Fibroblast of skin of left biceps (primary cell): Measurements from ENCODE around the gene UBE2H.
A peak's percentile ranks its signal among the peaks of the same experiment; 100 is the strongest.
"Not testable (repeated sequence)": the region's sequence is repeated elsewhere in the genome, so short reads cannot be mapped to it uniquely, and the experiment has no call there.

Source experiments
- DNase-seq, 2 experiments: peaks; one replicate each; pipeline ENCODE4 v3.0.0-alpha.2; 2013; ENCODE audit warnings: low read depth in 2 of 2

Gene UBE2H

DNA sequence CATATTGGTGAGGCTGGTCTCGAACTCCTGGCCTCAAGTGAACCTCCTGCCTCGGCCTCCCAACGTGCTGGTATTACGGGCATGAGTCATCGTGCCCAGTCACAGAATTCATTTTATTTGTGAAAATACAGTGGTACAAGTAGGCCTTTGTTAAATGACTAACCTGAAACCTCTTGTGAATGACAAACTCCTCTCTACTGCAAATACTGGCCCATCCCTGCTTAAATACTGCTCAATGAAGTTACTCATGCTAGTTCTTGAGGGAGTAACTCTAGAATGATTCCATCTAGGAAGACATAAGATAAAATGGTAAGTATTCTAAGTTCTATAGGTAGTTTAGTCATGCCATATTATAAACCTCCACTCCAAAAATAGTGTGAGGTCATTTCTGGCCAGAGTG, 80.7 kb downstream of the UBE2H start:
- no peak for DNase-seq

DNA sequence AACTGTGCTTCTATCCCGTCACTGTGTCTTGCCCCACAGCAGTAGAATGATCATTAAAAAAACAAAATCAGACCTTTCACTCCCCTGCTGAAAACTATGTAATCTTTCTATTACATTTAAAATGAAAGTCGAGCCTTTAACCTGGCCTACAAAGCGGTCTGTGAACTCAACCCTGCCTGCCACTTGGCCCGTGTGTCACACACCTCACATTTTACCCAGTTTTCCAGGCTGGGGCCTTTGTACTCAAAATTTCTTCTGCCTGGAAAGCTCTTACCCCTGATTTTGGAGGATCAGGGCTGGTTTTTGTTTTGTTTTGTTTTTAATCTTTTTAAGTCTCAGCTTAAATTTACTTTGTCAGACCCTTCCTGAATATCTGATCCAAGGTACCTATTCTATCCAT, 82.1 kb downstream of the UBE2H start:
- DNase-seq = no peak

DNA sequence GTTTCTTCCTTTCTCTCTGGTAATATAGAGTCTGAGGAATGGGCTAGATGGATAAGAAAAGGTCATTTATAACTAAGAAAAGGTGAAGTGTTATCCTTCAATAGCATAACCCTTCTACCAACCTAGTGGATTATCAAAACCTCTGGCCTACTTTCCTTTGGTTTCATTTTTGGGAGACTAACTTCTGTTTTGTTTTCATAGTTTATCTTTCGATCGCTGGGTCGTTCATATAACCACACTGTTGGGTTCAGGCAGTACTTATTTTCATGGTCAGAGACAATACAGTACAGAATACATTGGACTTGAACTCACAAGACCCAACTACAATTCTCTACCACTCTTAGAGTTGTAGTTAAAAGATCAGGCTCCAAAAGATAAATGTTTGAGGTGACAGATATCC, 86.5 kb downstream of the UBE2H start:
- DNase-seq = no peak

DNA sequence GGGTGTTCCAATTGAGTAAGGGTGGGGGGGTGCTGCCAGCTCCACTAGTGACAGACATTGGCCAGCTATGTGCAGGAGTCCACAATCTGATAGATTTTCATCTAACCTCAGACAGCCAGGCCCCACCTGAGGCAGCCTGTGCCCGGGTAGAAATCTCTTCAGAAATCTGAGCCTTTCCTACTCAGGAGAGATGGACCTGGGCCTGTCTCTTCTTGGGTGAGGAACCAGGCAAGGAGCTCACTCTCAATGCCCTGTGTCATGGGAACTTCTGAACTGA, 86.9 kb downstream of the UBE2H start:
- DNase-seq = no peak

DNA sequence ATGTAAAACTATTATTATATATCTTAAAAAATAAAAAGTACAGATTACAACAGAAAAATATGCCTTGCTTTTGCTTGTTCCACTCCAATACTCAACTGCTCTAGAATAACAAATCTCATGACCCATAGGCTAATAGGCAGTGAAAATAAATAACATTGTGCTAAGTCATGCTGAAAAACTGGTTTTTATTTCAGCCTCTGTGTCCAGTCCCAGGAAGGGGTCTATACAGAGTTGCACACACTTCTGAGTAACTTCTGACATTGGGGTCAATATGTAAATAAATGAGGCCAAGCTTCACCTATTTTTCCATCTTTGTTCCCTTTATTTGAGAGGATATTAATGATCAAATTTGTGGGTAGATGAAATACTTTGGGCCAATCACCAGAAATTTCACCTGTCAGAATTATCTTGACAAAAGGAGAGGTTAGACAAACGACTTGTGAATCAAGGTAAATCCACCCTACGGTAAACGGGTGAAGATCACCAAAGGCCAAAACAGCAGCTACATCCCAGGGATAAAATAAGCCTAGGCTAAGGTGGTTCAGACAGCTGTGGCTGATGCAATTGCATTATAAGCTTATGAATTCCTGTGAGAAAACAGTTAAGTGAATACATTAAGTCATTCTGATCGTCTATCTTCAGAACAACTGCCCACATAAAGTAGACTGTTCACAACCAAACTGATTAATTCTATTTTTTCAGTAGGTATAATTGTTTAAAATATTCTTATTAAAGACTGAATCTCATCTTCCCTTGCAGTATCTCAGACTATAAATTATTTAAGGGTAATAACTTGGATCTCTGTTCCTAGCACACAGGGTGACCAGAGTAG, 87.5 kb downstream of the UBE2H start:
- no peak for DNase-seq

DNA sequence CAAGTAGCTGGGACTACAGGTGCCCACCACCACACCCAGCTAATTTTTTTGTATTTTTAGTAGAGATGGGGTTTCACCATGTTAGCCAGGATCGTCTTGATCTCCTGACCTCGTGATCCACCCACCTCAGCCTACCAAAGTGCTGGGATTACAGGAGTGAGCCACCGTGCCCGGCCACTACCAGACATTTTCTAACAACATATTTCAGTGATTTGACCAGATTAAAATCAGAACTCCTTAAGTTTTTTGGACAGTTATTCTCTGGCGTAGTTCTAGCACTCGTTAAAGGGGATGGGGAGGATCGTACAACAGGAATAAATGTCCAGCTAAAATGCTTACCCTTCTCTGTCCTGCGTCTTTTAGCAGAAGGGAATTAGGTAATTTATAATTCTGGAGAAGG, 88.1 kb downstream of the UBE2H start:
- DNase-seq = not testable (repeated sequence)

DNA sequence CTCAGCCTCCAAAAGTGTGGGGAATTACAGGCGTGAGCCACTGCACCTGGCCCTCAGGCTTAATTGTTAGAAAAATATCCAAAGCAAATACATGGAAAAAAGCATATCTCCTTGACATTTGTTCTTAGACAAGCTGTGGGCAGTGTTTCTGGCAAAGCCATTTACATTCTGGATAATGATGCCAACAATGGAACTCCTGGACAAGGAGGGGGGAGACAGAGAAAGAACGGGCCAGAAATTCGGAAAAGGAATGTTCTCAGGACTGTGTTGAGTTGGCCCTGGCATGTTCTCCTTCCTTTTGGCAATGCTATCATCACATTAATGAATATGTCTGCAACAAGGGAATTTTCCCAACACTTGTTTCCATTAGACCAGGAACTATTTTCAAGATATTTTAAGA, 88.7 kb downstream of the UBE2H start:
- DNase-seq = no peak

DNA sequence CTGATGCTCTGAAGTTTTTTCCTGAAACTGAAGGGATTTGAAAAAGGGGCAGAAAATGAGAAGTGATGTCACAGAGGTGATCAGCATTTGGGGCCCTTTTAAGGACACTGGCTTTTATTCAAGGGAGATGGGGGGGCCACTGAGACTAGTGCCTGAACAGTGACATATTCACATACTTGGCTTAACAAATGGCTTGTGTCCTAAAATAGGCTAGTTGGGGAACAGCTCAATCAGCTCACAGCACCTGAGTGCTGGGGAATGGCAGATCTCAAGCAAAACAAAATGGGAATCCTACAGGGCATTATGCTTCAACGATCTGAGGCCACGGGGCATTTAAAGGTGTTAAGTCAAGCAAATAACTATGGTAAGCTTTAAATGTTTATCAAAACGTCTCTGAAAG, 90.1 kb downstream of the UBE2H start:
- no peak for DNase-seq

DNA sequence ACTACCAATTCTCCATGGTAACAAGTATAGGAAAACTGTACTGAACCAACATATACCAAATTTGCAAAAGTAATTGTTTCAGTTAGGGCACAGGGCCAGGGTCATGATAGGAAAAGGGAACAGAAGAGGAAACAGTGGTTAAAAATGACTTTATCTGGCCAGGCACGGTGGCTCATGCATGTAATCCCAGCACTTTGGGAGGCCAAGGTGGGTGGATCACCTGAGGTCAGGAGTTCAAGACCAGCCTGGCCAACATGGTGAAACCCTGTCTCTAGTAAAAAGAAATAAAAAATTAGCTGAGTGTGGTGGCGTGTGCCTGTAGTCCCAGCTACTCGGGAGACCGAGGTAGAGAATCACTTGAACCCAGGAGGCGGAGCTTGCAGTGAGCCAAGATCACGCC, 92.0 kb downstream of the UBE2H start:
- DNase-seq = not testable (repeated sequence)

DNA sequence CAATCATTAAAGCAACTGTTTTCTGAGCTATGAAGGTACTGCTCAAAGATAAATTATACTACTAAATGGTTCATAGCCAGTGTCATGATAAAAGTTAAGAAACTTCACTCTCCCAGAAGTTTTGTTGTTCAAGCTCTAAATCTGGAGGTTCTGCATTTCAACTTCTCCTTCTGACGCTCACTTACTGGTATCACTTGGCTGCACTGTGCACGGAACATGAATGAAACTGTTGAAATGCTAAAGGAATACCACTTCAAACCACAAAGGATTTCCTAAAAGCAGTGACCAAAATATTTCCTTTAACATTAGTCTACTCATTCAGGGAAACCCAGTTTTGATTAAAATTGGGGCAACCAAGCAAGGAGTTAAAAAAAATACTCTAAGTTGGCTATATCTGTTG, 93.6 kb downstream of the UBE2H start:
- DNase-seq = no peak

DNA sequence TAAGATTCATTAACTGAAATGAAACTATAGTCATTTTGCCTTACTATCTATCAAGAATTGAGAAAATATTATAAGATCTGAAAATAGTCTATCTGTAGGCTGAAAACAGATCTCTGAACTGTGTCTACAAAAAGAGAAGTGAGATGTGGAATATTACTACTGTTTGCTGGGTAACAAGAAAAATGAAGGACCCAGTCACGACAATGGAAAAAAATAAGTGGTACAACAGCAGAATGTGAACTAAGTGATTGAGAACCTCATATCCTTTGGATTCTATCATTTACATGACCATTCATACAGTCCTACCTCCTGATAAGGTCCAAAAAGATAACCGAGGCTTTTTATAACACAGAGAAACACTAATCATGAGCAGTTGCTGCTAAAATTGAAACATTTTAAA, 94.3 kb downstream of the UBE2H start:
- no peak for DNase-seq

DNA sequence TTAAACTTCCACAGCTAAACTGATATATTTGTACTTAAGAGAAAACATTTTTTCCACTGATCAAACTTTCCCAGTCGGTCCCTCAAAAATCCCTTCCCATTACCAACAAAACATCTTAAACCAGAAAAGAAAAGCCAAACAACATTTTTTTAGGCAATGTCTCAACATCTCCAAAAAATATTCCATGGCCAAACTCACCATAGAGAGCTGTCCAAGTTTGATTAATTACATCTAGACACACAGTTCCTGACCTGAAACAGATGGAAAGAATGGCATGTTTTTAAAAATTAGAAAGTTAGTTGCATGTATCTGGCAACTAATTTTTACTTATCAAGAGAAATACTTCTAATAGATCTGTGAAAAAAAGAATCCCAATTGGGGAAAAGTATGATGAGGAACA, 95.4 kb downstream of the UBE2H start:
- no peak for DNase-seq

DNA sequence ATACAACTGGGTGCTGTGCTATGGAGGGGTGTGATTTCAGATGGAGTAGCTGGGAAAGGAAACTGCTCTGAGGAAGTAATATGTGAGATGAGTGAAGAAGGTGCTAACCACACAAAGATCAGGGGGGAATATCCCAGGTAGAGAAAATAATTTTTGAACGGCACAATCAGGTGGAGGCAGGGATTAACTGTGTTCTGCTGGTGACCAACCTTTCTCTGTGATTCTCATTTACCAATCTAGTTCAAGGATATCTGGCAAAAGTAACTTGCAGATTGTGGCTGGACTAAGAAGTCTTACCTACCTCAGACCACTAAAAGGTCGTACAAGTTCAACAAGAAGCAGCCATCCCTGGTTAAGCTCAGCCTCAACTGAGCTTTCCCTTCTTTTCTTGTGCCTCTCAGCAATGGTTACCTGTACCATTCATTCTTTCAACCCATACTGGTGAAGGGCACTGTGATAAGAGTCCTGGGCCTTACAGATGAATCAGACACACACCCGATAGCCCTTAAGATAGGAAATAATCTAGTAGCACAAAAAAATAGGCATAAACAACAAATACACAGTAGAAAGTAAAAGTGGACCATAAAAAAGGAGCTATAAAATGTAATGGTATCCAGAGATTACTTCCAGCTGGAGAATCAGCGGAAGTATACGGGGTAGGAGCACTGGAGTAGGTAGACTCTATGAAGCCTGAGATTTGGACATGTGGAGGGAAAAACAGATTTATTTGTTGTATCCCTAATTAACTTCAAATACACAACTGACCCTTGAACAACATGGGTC, 96.6 kb downstream of the UBE2H start:
- no peak for DNase-seq

DNA sequence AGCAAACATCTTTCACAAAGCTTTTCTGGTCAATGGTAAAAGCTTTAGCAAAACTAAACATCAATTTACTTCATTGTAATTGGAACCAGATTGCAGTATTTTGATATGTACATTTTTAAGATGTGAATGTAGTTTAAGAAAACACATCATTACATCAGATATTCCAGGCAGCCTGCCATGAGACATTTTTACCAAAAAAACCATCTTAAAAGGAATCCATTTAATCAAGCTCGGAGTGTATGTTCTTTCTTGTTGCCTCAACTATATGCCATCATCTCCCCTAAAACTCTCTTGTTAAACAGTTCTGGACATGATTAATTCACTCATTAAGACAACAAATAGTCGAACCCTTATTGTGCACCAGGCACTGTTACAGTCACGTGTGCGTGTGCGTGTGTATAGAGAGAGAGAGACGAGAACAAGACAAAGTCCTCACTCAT, 97.5 kb downstream of the UBE2H start:
- DNase-seq = peak; percentile 98

DNA sequence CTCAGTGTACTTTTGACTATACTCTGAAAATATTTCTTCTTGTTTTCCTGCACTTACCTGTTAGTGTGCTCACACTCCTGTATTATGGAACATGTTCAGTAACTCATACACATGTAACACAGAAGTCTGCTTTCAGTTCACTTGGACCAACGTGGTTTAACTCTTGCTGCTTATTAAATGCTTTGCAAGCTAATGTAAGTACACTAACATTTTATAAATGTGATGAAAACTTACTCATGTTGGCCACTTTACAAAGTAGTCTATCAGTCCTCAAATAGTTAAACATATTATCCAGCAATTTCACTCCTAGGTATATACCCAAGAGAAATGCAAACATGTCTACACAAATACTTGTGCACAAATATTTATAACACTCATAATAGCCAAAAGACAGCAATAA, 98.4 kb downstream of the UBE2H start:
- no peak for DNase-seq

DNA sequence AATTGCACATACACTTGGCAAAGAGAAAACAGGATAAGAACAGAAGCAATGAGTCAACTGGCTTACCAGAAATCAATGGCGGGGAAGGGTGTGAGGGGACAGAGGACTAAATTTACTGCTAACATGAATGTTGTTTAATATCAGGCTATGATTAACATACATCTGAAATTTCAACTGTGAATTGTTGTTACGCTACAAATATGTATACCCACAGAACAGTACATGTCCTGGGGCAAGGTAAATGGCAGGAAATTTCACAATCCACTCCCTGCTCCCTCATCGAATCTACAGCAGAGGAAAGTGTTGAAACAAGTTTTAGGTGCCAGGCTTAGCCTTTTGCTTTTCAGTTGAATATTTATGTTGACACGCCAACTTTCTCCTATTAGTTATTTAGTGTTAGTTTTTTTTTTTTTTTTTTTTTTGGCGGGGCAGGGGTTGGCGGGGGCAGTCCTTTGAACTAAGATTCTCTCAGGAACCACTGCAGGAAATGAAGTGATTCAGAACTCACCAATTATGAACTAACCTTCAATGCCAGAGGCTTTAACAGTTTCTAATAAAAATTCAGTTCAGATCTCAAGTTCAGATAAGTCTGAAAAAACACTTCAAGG, 99.0 kb downstream of the UBE2H start:
- no peak for DNase-seq

DNA sequence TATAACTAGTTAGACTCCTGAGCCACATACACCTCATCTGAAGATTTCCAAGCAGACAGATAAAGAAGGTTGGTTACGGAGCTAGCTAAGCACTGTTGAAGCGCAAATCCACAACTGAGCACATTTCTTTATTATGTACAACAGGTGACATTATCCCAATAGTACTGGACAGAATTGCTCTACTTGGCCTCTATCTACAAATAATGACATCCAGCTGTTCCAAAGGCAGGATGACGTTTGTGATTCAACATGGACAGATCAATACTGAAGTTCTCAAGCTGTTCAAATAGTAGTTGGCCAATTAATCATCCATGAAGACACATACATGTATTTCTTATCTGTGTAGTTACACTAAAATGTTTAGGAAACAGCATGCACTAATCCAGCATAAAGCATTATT, 101.0 kb downstream of the UBE2H start:
- DNase-seq = no peak

DNA sequence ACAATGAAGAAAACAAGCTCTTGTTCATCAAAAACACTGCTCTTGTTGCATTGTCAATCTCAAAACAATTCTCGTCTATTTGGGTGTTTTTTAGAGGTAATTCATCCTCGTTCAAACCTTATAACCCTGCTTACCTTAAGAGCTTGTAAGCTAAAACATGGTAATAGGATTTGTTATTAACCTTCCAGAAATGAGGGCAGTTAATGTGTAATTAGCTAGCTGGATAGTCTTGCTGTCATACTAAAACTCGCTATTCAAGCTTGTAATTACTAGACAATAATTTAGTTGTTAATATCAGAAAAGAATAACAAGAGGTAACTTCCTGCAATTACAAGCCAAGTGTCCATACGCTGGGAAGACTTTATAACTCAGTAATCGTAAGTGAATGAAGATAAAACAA, 101.6 kb downstream of the UBE2H start:
- no peak for DNase-seq

DNA sequence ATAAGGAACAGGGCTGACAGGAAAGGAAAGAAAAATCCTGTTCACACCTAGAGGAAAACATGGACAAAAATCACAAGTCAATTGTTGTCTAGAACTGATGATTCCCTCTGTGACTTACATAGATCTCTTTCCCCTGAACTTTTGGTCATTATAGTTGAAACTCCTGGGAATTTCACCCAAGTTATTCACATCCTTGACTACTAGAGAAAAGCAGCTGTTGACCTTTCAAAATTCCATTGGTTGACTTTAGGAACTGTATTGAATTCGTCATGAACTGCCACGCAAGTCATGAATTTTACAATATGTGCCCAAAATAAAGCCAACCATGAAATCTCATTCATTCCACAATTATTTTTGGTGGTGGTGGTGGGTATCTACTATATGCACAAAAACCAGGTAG, 104.3 kb downstream of the UBE2H start:
- DNase-seq = no peak

DNA sequence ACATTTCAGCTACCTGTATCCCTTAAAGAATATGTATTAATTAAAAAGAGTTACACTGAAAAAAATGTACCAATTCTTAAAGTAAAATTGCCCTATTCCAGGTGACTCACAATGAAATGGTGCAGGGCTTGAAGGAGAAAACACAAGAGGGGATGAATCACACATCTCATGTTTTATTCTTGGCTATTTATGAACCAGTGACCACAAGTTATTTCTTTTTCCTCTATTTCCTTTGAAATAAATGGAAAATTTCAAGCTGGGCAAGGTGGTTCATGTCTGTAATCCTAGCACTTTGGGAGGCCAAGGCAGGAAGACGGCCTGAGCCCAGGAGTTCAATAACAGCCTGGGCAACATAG, 106.8 kb downstream of the UBE2H start:
- no peak for DNase-seq

DNA sequence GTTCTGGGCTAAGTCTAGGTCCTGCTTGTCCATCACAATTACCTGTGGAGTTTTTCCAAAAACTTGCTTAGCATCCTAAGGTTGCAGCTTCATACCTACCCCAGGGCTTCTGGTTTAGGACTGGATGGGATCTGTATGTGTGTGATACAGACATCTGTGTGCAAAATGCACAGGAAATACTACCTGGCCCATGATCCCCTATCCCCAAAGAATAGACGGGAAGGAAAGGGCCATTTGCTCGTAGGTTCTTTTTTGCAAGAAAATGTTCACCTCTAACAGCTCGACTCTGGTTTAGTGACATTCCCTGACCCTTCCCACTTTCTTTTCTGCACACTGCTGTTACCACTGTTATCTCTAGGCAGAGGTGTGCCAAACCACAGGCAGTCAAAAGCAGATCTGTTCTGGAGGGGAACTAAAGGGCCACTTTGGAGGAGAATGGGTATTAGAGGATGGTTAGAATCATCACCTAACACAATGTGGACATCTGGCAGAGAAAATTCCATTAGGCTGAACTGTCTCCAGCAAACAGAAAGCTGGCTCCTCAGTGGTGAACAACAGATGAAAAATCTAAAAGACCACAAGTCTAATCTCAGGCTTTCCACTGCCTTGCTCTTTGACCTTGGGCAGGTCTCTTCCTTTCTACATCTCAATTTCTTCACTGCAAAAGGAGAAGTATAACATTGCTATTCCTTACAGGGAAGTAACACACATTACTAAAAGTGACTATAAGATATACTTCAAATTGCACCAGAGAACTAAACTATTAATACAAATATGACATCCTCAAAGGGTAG, 107.4 kb downstream of the UBE2H start:
- DNase-seq = no peak
